ENCODE measurements around the gene ANKRD7.

Gene ANKRD7

DNA sequence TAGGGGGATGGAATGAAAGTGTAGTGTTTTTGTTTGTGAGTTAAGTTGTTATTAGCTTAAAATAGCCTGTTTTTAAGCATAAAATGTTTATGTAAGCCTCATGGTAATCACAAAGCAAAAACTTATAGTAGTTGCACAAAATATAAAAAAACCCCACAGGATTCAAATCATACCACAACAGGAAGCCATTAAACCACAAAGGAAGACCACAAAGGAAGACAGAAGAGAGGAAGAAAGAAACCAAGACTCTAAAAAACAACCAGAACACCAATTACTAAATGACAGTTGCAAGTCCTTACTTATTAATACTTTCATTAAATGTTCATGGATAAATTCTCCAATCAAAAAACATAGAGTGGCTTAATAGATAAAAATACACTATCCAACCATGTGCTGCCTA lies 63.6 kb downstream of the ANKRD7 start:
- TF ChIP-seq, protein P1, sequence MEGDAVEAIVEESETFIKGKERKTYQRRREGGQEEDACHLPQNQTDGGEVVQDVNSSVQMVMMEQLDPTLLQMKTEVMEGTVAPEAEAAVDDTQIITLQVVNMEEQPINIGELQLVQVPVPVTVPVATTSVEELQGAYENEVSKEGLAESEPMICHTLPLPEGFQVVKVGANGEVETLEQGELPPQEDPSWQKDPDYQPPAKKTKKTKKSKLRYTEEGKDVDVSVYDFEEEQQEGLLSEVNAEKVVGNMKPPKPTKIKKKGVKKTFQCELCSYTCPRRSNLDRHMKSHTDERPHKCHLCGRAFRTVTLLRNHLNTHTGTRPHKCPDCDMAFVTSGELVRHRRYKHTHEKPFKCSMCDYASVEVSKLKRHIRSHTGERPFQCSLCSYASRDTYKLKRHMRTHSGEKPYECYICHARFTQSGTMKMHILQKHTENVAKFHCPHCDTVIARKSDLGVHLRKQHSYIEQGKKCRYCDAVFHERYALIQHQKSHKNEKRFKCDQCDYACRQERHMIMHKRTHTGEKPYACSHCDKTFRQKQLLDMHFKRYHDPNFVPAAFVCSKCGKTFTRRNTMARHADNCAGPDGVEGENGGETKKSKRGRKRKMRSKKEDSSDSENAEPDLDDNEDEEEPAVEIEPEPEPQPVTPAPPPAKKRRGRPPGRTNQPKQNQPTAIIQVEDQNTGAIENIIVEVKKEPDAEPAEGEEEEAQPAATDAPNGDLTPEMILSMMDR (IDR thresholded peaks at IDR 0.05), result no peak
- Mint-ChIP-seq H3K36me3 (ENCODE audit: low read depth) (peaks cover 5% of the 10 kb centered on the region), H3K27me3 (ENCODE audit: low read depth, poor library complexity) (no peaks in the 10 kb centered on the region)

DNA sequence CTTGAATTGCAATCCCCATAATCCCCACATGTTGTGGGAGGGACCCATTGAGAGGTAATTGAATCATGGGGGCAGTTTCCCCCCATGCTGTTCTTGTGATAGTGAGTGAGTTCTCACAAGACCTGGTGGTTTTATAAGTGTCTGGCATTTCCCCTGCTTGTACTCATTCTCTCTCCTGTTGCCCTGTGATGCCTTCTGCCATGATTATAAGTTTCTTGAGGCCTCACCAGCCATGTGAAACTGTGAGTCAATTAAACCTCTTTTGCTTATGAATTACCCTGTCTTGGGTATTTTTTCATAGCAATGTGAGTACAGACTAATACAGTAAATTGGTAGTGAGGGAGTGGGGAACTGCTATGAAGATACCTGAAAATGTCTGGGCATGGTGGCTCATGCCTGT lies 65.0 kb downstream of the ANKRD7 start:
- H3K4me3 Mint-ChIP-seq, result no peak overlapping the region
- no peak for DNase-seq
- peaks cover 5% of the 10 kb centered on the region for H3K36me3 Mint-ChIP-seq (ENCODE audit: low read depth)
- peaks cover 23% of the 10 kb centered on the region for H3K9me3 Mint-ChIP-seq
- no peaks in the 10 kb centered on the region for H3K27me3 Mint-ChIP-seq (ENCODE audit: low read depth, poor library complexity)
- no peaks in the 10 kb centered on the region for H3K4me1 Mint-ChIP-seq
- H3K27ac Mint-ChIP-seq, result no peak overlapping the region
- TF ChIP-seq, protein P1 (IDR thresholded peaks at IDR 0.05), result no peak

More for the DNA sequence above, 63.6 kb downstream of the ANKRD7 start:
- Mint-ChIP-seq H3K9me3 (peaks cover 23% of the 10 kb centered on the region), H3K27ac (no peak overlapping the region), H3K4me3 (no peak overlapping the region), H3K4me1 (no peaks in the 10 kb centered on the region)
- no peak for DNase-seq
